Vagina (tissue), 2 donors: ENCODE measurements around the gene TGFB1I1.
A peak's percentile ranks its signal among the peaks of the same experiment; 100 is the strongest.

Source experiments
- CTCF ChIP-seq, 3 experiments: fragments of 450-650 bp in 2 of 3; fragments of 200-600 bp in 1 of 3; sonication (generic) in 1 of 3; IDR thresholded peaks; one replicate each; pipeline ENCODE4 v1.5.1; 2017 to 2019; ENCODE audit warnings: antibody characterized with exemption in 3 of 3, mild to moderate bottlenecking in 2 of 3, moderate library complexity in 2 of 3
- POLR2A ChIP-seq, 2 donors: fragments of 450-650 bp; IDR thresholded peaks; one replicate each; pipeline ENCODE4 v1.6.1; 2017; ENCODE audit warnings: antibody characterized with exemption in 2 of 2, mild to moderate bottlenecking in 2 of 2, moderate library complexity in 2 of 2

GRCh38 chr16:31460582-31461002 is 11.4 kb upstream of the TGFB1I1 start:
- TF ChIP-seq POLR2A (IDR thresholded peaks at IDR 0.05) (no peak), CTCF (IDR thresholded peaks at IDR 0.05) (peak in 2 of 3 experiments; percentile 41 to 44)
